Measurements from ENCODE around the gene SLC40A1.
A peak's percentile ranks its signal among the peaks of the same experiment; 100 is the strongest.

SLC40A1 gene

GRCh38 chr2:189582809-189583192, 2.2 kb upstream of the SLC40A1 start:
- H3K4me1 ChIP-seq (ENCODE audit: control insufficient read depth in 5 of 5, insufficient read depth in 5 of 5, low read length in 5 of 5) = peaks cover 3 to 34% (median 33%) of the 10 kb centered on the region in 5 donors
- no peaks in the 10 kb centered on the region for H3K27me3 ChIP-seq (ENCODE audit: control insufficient read depth in 5 of 5, insufficient read depth in 4 of 5, low read length in 5 of 5)
- no peak overlapping the region for H3K9ac ChIP-seq (ENCODE audit: low read length in 5 of 5)
- peaks cover 0 to 5% (median 0%) of the 10 kb centered on the region in 5 donors for H3K36me3 ChIP-seq (ENCODE audit: control insufficient read depth in 5 of 5, insufficient read depth in 5 of 5, low read length in 5 of 5)
- H3K27ac ChIP-seq (ENCODE audit: low read depth, low read length) = no peak overlapping the region
- H3K9me3 ChIP-seq (ENCODE audit: control insufficient read depth in 5 of 5, low read length in 5 of 5) = no peaks in the 10 kb centered on the region
- no peak overlapping the region for H3K4me3 ChIP-seq (ENCODE audit: low read depth in 1 of 5, low read length in 5 of 5)

GRCh38 chr2:189582140-189582808, 1.7 kb upstream of the SLC40A1 start:
- no peak overlapping the region for H3K27ac ChIP-seq (ENCODE audit: low read depth, low read length)
- peak overlapping the region in 4 of 5 donors; percentile 23 to 95 (median 85) for H3K4me3 ChIP-seq (ENCODE audit: low read depth in 1 of 5, low read length in 5 of 5)
- H3K4me1 ChIP-seq (ENCODE audit: control insufficient read depth in 5 of 5, insufficient read depth in 5 of 5, low read length in 5 of 5) = peaks cover 3 to 40% (median 38%) of the 10 kb centered on the region in 5 donors

GRCh38 chr2:189581354-189582139, 961 bp upstream of the SLC40A1 start:
- peak overlapping the region; percentile 9 to 82 (median 62) for H3K9ac ChIP-seq (ENCODE audit: low read length in 5 of 5)
- no peaks in the 10 kb centered on the region for H3K9me3 ChIP-seq (ENCODE audit: control insufficient read depth in 5 of 5, low read length in 5 of 5)
- H3K27me3 ChIP-seq (ENCODE audit: control insufficient read depth in 5 of 5, insufficient read depth in 4 of 5, low read length in 5 of 5) = no peaks in the 10 kb centered on the region
- peaks cover 0 to 5% (median 4%) of the 10 kb centered on the region in 5 donors for H3K36me3 ChIP-seq (ENCODE audit: control insufficient read depth in 5 of 5, insufficient read depth in 5 of 5, low read length in 5 of 5)
- peaks cover 5 to 47% (median 45%) of the 10 kb centered on the region in 5 donors for H3K4me1 ChIP-seq (ENCODE audit: control insufficient read depth in 5 of 5, insufficient read depth in 5 of 5, low read length in 5 of 5)
- peak overlapping the region; percentile 90 for H3K27ac ChIP-seq (ENCODE audit: low read depth, low read length)
- peak overlapping the region; percentile 83 to 95 (median 88) for H3K4me3 ChIP-seq (ENCODE audit: low read depth in 1 of 5, low read length in 5 of 5)

More at GRCh38 chr2:189582140-189582808, 1.7 kb upstream of the SLC40A1 start:
- no peaks in the 10 kb centered on the region for H3K27me3 ChIP-seq (ENCODE audit: control insufficient read depth in 5 of 5, insufficient read depth in 4 of 5, low read length in 5 of 5)
- peaks cover 0 to 5% (median under 1%) of the 10 kb centered on the region in 5 donors for H3K36me3 ChIP-seq (ENCODE audit: control insufficient read depth in 5 of 5, insufficient read depth in 5 of 5, low read length in 5 of 5)
- H3K9me3 ChIP-seq (ENCODE audit: control insufficient read depth in 5 of 5, low read length in 5 of 5) = no peaks in the 10 kb centered on the region
- peak overlapping the region in 1 of 5 donors; percentile 60 for H3K9ac ChIP-seq (ENCODE audit: low read length in 5 of 5)

- peak overlapping the region; percentile 87 to 97 (median 92) for H3K4me3 ChIP-seq (ENCODE audit: low read depth in 1 of 5, low read length in 5 of 5)
- H3K27me3 ChIP-seq (ENCODE audit: control insufficient read depth in 5 of 5, insufficient read depth in 4 of 5, low read length in 5 of 5) = no peaks in the 10 kb centered on the region
- peak overlapping the region; percentile 66 to 82 (median 81) for H3K9ac ChIP-seq (ENCODE audit: low read length in 5 of 5)
- peak overlapping the region; percentile 90 for H3K27ac ChIP-seq (ENCODE audit: low read depth, low read length)
- H3K9me3 ChIP-seq (ENCODE audit: control insufficient read depth in 5 of 5, low read length in 5 of 5) = no peaks in the 10 kb centered on the region
- peaks cover 0 to 5% (median 4%) of the 10 kb centered on the region in 5 donors for H3K36me3 ChIP-seq (ENCODE audit: control insufficient read depth in 5 of 5, insufficient read depth in 5 of 5, low read length in 5 of 5)
- peaks cover 7 to 60% (median 58%) of the 10 kb centered on the region in 5 donors for H3K4me1 ChIP-seq (ENCODE audit: control insufficient read depth in 5 of 5, insufficient read depth in 5 of 5, low read length in 5 of 5)
These were observed 340 bp downstream of the SLC40A1 start for GRCh38 chr2:189580241-189580651.

- H3K4me1 ChIP-seq (ENCODE audit: control insufficient read depth in 5 of 5, insufficient read depth in 5 of 5, low read length in 5 of 5) = peaks cover 7 to 65% (median 63%) of the 10 kb centered on the region in 5 donors
- peak overlapping the region; percentile 87 to 97 (median 92) for H3K4me3 ChIP-seq (ENCODE audit: low read depth in 1 of 5, low read length in 5 of 5)
- H3K27me3 ChIP-seq (ENCODE audit: control insufficient read depth in 5 of 5, insufficient read depth in 4 of 5, low read length in 5 of 5) = no peaks in the 10 kb centered on the region
- no peaks in the 10 kb centered on the region for H3K9me3 ChIP-seq (ENCODE audit: control insufficient read depth in 5 of 5, low read length in 5 of 5)
- H3K36me3 ChIP-seq (ENCODE audit: control insufficient read depth in 5 of 5, insufficient read depth in 5 of 5, low read length in 5 of 5) = peaks cover 2 to 10% (median 6%) of the 10 kb centered on the region in 5 donors
- H3K9ac ChIP-seq (ENCODE audit: low read length in 5 of 5) = peak overlapping the region in 4 of 5 donors; percentile 66 to 82 (median 81)
- H3K27ac ChIP-seq (ENCODE audit: low read depth, low read length) = peak overlapping the region; percentile 90
These were observed 900 bp downstream of the SLC40A1 start for GRCh38 chr2:189579585-189580186.

- Histone ChIP-seq H3K9me3 (ENCODE audit: control insufficient read depth in 5 of 5, low read length in 5 of 5) (no peaks in the 10 kb centered on the region), H3K4me1 (ENCODE audit: control insufficient read depth in 5 of 5, insufficient read depth in 5 of 5, low read length in 5 of 5) (peaks cover 7 to 74% (median 66%) of the 10 kb centered on the region in 5 donors), H3K27ac (ENCODE audit: low read depth, low read length) (no peak overlapping the region), H3K27me3 (ENCODE audit: control insufficient read depth in 5 of 5, insufficient read depth in 4 of 5, low read length in 5 of 5) (no peaks in the 10 kb centered on the region), H3K36me3 (ENCODE audit: control insufficient read depth in 5 of 5, insufficient read depth in 5 of 5, low read length in 5 of 5) (peaks cover 9 to 22% (median 15%) of the 10 kb centered on the region in 5 donors), H3K4me3 (ENCODE audit: low read depth in 1 of 5, low read length in 5 of 5) (peak overlapping the region; percentile 87 to 97 (median 92)), H3K9ac (ENCODE audit: low read length in 5 of 5) (peak overlapping the region in 2 of 5 donors; percentile 8 to 55)
These were observed 2.2 kb downstream of the SLC40A1 start for GRCh38 chr2:189578272-189578950.

- Histone ChIP-seq H3K36me3 (ENCODE audit: control insufficient read depth in 5 of 5, insufficient read depth in 5 of 5, low read length in 5 of 5) (peaks cover 20 to 35% (median 28%) of the 10 kb centered on the region in 5 donors), H3K9ac (ENCODE audit: low read length in 5 of 5) (no peak overlapping the region), H3K4me1 (ENCODE audit: control insufficient read depth in 5 of 5, insufficient read depth in 5 of 5, low read length in 5 of 5) (peaks cover 7 to 79% (median 67%) of the 10 kb centered on the region in 5 donors), H3K4me3 (ENCODE audit: low read depth in 1 of 5, low read length in 5 of 5) (peak overlapping the region; percentile 31 to 97 (median 92)), H3K27ac (ENCODE audit: low read depth, low read length) (peak overlapping the region; percentile 59), H3K9me3 (ENCODE audit: control insufficient read depth in 5 of 5, low read length in 5 of 5) (no peaks in the 10 kb centered on the region), H3K27me3 (ENCODE audit: control insufficient read depth in 5 of 5, insufficient read depth in 4 of 5, low read length in 5 of 5) (no peaks in the 10 kb centered on the region)
These were observed 3.5 kb downstream of the SLC40A1 start for GRCh38 chr2:189577121-189577520.

GRCh38 chr2:189576396-189576795, 4.2 kb downstream of the SLC40A1 start:
- Histone ChIP-seq H3K4me3 (ENCODE audit: low read depth in 1 of 5, low read length in 5 of 5) (peak overlapping the region; percentile 31 to 97 (median 92)), H3K27me3 (ENCODE audit: control insufficient read depth in 5 of 5, insufficient read depth in 4 of 5, low read length in 5 of 5) (no peaks in the 10 kb centered on the region), H3K9ac (ENCODE audit: low read length in 5 of 5) (no peak overlapping the region), H3K9me3 (ENCODE audit: control insufficient read depth in 5 of 5, low read length in 5 of 5) (no peaks in the 10 kb centered on the region), H3K36me3 (ENCODE audit: control insufficient read depth in 5 of 5, insufficient read depth in 5 of 5, low read length in 5 of 5) (peaks cover 27 to 42% (median 35%) of the 10 kb centered on the region in 5 donors), H3K27ac (ENCODE audit: low read depth, low read length) (peak overlapping the region; percentile 59), H3K4me1 (ENCODE audit: control insufficient read depth in 5 of 5, insufficient read depth in 5 of 5, low read length in 5 of 5) (peaks cover 4 to 78% (median 63%) of the 10 kb centered on the region in 5 donors)

GRCh38 chr2:189574793-189575475, 5.7 kb downstream of the SLC40A1 start:
- Histone ChIP-seq H3K9me3 (ENCODE audit: control insufficient read depth in 5 of 5, low read length in 5 of 5) (no peaks in the 10 kb centered on the region), H3K4me1 (ENCODE audit: control insufficient read depth in 5 of 5, insufficient read depth in 5 of 5, low read length in 5 of 5) (peaks cover 4 to 79% (median 60%) of the 10 kb centered on the region in 5 donors), H3K9ac (ENCODE audit: low read length in 5 of 5) (peak overlapping the region in 3 of 5 donors; percentile 1 to 51 (median 3)), H3K4me3 (ENCODE audit: low read depth in 1 of 5, low read length in 5 of 5) (peak overlapping the region in 4 of 5 donors; percentile 21 to 97 (median 72)), H3K27ac (ENCODE audit: low read depth, low read length) (peak overlapping the region; percentile 59), H3K36me3 (ENCODE audit: control insufficient read depth in 5 of 5, insufficient read depth in 5 of 5, low read length in 5 of 5) (peaks cover 34 to 50% (median 45%) of the 10 kb centered on the region in 5 donors), H3K27me3 (ENCODE audit: control insufficient read depth in 5 of 5, insufficient read depth in 4 of 5, low read length in 5 of 5) (no peaks in the 10 kb centered on the region)
